ENCODE measurements around the gene CREB3.
A peak's percentile ranks its signal among the peaks of the same experiment; 100 is the strongest.

CREB3 gene, protein sequence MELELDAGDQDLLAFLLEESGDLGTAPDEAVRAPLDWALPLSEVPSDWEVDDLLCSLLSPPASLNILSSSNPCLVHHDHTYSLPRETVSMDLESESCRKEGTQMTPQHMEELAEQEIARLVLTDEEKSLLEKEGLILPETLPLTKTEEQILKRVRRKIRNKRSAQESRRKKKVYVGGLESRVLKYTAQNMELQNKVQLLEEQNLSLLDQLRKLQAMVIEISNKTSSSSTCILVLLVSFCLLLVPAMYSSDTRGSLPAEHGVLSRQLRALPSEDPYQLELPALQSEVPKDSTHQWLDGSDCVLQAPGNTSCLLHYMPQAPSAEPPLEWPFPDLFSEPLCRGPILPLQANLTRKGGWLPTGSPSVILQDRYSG

DNA sequence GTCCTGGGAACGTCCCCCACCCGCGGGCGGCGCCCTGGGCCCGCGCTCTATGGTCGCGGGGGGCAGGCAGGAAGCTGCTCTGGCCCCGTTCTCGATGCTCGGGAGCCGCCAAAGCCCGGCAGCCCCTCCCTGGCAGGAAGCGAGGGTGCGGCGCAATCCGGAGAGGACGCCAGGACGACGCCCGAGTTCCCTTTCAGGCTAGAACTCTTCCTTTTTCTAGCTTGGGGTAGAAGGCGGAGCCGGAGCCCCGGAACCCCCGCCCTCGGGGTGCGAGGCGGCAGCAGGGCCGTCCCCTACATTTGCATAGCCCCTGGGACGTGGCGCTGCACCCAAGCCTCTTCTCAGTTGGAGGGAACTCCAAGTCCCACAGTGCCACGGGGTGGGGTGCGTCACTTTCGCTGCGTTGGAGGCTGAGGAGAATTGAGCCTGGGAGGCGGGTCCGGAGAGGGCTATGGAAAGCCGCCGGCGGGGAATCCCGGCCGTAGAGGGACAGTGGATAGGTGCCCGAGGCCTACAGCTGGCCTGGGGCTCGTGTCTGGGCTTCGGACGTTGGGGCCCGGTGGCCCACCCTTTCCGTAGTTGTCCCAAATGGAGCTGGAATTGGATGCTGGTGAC lies at the start of gene CREB3, which contains the start of gene TLN1:
TSS of gene CREB3 (plus strand) at position 482 of the 615 bp plus-strand sequence. CDS start at position 589, 107 bp downstream.
TSS of gene TLN1 (minus strand) at position 11 of the 615 bp plus-strand sequence. CDS start 6,501 bp downstream, outside the sequence.
- TF ChIP-seq JUND (IDR thresholded peaks at IDR 0.05; ENCODE audit: low read depth): no peak
- in situ Hi-C loops (cut with HindIII; ENCODE audit: low pct_unique_long_range_greater_than_20kb, low sequenced_read_pairs): no loop called here
- peak; percentile 88 to 98 for DNase-seq (ENCODE audit: low read depth in 1 of 2, low spot score in 1 of 2)

DNA sequence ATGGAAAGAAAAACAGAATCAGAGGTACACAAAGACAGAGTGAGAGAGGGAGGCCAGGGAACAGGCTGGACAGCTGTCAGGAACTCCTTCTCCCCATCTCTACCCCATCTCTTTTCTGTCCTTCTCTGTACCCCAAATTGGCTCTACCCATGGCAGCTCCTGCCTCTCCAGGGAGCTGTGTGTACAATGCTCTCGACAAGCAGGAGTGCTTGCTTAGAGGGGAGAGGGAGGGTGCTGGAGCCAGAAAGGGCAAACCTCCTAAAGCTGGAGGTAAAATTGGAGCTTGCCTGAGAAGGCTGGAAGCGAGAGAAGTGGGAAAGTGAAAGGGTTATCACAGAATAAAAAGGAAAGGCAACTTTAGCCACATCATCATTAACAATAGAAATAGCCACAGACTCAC lies 49.1 kb upstream of the CREB3 start:
- no peak for DNase-seq (ENCODE audit: low read depth in 1 of 2, low spot score in 1 of 2)
- no peak for TF ChIP-seq JUND (IDR thresholded peaks at IDR 0.05; ENCODE audit: low read depth)
- in situ Hi-C loops (cut with HindIII; ENCODE audit: low pct_unique_long_range_greater_than_20kb, low sequenced_read_pairs): no loop called here

DNA sequence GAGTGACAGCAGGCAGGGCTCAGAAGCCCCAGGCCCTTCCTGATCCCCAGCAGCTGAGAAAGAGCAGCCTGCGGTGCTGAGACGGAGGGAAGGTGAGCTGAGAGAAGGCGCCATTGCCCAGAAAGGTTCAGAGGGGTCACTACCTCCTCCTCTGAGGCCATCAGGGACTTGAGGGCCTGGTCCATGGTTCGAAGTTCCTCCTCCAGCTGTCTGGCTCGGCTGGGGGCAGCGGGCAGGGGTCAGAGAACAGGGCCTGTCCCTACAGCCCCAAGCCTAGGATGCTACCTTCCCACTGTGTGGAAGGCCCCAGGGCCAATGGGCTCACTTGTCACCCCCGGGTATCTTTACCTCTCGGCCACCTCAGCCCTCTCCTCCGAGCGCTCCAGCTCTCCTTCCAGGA lies 47.5 kb upstream of the CREB3 start:
- in situ Hi-C loops (cut with HindIII; ENCODE audit: low pct_unique_long_range_greater_than_20kb, low sequenced_read_pairs): no loop called here
- no peak for DNase-seq (ENCODE audit: low read depth in 1 of 2, low spot score in 1 of 2)
- no peak for TF ChIP-seq JUND (IDR thresholded peaks at IDR 0.05; ENCODE audit: low read depth)

DNA sequence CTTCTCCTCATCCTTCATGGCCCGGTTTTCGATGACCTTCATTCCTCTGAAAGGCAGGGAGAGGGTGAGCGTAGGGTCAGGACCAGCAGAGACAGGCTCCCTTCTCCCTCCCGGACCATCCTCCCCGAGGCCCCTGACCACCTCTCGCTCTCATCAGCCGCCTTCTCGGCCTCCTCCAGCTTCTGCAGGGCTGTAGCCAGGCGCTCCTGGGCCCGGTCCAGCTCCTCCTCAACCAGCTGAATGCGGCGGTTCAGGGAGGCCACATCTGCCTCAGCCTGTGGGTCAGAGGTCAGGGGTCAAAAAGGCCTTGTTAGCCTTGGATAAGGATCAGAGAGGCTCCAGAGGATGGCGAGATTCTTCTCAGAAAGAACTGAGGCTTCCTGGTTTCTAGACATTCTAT lies 47.0 kb upstream of the CREB3 start:
- in situ Hi-C loops (cut with HindIII; ENCODE audit: low pct_unique_long_range_greater_than_20kb, low sequenced_read_pairs): no loop called here

DNA sequence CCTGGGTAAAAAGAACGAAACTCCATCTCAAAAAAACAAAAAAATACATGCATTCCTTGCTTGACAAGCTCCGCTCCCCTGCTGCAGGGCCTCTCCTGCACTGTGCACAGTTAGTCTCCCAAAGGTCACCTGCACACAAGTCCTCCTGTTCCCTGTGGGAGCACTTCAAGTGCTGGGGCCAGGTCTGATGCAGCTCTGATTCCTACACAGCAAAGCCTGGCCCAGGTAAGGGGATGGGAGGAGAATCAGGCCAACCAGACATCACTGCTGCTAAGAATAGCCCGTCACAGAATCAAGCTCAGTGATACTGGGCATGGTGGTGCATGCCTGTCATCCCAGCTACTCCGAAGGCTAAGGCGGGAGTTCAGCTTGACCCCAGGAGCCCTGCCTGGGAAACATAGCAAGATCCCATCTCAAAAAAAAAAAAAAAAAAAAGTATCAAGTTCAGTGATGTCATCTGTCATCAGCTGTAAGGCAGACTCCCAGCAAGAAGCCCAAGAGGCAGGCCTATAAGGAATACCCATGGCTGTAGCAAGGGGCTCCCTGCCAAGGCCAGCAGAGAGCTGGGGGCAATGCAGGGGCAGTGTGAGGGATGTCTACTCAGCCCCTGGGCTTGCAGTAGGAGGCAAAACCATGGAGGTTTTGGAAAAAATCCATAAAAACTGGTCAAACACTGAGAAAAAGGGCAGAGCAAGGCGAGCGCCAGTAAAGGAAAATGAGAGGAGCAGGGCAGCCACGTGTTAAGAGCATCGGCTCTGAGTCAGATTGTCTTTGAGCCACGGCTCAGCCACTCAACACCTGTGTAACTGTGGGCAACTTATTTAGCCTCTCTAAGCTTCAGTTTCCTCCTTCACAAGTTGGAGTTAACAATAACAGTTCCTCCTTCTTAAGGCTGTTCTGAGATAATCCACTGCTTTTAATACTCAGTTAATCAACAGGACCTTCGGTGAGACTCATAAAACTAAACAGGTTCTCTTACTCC lies 46.0 kb upstream of the CREB3 start:
- TF ChIP-seq JUND (IDR thresholded peaks at IDR 0.05; ENCODE audit: low read depth): no peak
- no peak for DNase-seq (ENCODE audit: low read depth in 1 of 2, low spot score in 1 of 2)
- in situ Hi-C loops (cut with HindIII; ENCODE audit: low pct_unique_long_range_greater_than_20kb, low sequenced_read_pairs): no loop called here

More for the DNA sequence above, 47.0 kb upstream of the CREB3 start:
- no peak for DNase-seq (ENCODE audit: low read depth in 1 of 2, low spot score in 1 of 2)
- no peak for TF ChIP-seq JUND (IDR thresholded peaks at IDR 0.05; ENCODE audit: low read depth)

DNA sequence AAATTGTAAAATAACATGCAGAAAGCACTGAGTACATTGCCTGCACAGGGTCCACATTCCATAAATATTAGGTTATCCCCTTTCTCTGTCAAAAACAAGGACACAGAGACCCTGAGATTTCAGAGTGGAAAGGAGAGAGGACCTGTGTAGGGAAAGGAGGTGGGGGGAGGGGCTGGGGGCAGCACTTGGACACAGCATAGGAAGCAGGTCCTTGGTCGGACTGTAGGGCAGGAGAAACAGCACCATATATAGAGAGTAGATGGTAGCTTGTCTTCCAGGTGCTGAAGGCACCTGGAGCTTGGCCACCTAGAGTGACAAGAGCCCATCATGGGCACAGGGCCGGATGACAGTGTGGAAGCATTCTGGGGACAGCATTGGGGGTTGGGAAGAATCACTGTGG lies 45.2 kb upstream of the CREB3 start:
- in situ Hi-C loops (cut with HindIII; ENCODE audit: low pct_unique_long_range_greater_than_20kb, low sequenced_read_pairs): no loop called here
- TF ChIP-seq JUND (IDR thresholded peaks at IDR 0.05; ENCODE audit: low read depth): no peak
- DNase-seq (ENCODE audit: low read depth in 1 of 2, low spot score in 1 of 2): no peak

DNA sequence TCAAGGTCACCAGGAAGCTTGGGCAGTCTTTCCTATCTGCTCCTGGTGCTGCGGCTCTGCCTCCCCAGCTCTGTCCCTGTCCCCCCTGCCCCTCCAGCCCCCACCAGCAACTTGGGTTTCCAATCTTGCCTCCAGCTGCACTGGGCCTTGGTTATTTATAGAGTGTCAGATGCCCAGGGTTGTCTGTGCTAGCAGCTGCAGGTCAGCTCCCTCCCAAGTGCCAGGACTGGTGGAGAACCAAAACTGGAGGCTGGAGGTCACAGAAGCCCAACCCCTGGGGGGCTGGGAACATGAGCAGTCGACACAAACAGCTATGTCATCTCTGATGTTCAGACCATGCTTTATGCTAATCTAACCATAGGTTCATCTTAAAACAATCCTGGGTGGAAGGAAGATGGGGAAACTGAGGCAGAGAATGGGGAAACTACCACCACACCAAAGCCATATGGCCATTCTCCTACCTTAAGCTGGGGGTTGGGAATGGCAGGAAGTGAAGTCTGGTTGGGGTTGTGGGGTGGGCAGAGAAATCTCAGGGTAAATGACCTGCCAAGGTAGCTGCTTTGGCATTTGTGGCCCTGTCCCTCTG lies 44.4 kb upstream of the CREB3 start:
- DNase-seq (ENCODE audit: low read depth in 1 of 2, low spot score in 1 of 2): no peak
- TF ChIP-seq JUND (IDR thresholded peaks at IDR 0.05; ENCODE audit: low read depth): no peak
- in situ Hi-C loops (cut with HindIII; ENCODE audit: low pct_unique_long_range_greater_than_20kb, low sequenced_read_pairs): no loop called here

DNA sequence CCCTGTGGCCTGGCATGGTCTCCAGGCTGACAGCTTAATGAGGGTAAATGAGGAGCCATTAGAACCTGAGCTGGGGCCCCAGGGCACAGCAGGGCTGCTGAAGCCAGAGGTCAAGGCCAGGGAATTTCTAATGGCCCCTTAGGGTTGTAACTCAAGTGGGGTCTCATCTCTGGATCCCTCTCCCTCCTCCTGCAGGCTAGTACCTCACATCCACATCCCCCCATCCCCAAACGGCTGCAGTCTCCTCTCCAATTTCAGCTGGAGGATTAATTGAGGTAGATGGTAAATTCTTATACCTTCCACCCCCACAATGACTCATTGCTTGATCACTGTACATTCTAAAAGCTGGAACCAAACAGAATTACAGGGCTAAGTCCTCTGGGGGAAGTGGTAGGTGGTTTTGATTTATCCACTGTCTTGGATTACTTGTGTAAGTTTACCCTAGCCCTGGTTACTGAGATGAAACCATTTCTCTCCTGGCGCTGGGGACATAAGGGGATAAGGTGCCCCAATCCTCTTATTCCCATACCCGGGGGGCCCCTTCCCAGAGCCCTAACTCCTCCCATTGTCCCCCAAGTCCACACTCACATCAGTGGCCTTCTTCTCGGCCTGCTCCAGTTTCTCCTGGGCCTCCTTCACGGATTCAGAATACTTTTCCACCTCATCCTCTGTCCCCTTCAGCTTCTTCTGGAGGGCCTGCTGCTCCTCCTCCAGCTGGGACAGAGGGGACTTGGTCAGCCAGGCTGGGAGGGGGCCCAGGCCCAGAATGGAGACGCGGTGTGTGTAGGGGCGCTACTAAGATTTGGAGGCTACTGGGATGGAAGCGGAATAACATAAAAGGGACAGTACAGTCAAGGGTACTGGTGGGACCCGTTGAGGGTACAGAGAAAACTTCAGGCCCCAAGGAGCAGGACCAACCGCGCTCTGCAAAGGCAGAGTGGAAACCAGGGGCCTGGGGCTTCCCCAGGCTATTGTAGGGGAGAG lies 43.6 kb upstream of the CREB3 start:
- TF ChIP-seq JUND (IDR thresholded peaks at IDR 0.05; ENCODE audit: low read depth): no peak
- no peak for DNase-seq (ENCODE audit: low read depth in 1 of 2, low spot score in 1 of 2)
- in situ Hi-C loops (cut with HindIII; ENCODE audit: low pct_unique_long_range_greater_than_20kb, low sequenced_read_pairs): no loop called here

DNA sequence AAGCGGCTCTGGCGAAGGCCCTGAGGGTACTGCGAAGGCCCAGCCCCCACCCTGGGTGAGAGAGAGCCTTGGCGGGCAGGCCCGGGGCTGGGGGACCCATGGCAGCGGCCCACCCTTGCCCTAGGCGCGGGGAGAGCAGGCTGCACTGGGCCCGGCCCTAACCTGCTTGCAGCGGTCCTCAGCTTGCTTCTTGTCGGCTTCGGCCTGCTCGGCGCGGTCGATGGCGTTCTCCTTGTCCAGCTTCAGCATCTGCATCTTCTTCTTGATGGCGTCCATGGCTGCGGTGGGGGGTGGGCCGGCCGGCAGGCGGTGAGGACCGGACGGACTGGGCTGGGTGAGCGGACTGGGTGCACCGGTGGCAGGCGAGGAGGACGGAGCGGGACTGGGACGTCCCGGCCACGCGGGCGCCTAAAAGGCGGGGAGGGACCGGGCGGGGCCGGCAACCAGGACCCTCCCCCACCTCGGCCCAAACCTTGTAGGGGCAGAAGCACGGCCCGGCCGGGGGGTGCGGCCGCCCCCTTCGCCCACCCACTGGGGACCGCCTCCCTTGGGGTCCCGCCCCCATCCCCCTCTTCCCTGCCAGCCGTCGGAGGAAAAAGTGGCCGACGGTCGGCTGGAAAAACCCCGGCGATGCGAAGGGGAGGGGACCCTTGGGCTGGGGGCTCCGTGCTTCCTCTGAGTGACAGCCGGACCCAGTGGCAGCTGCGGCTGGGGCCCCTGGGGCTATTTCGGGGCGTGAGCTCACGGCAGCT lies 42.7 kb upstream of the CREB3 start, which contains the start of gene TPM2:
TSS of gene TPM2 (minus strand) at position 384 of the 752 bp plus-strand sequence. CDS start at position 276, 108 bp downstream.
- in situ Hi-C loops (cut with HindIII; ENCODE audit: low pct_unique_long_range_greater_than_20kb, low sequenced_read_pairs): no loop called here
- TF ChIP-seq JUND (IDR thresholded peaks at IDR 0.05; ENCODE audit: low read depth): no peak
- no peak for DNase-seq (ENCODE audit: low read depth in 1 of 2, low spot score in 1 of 2)

DNA sequence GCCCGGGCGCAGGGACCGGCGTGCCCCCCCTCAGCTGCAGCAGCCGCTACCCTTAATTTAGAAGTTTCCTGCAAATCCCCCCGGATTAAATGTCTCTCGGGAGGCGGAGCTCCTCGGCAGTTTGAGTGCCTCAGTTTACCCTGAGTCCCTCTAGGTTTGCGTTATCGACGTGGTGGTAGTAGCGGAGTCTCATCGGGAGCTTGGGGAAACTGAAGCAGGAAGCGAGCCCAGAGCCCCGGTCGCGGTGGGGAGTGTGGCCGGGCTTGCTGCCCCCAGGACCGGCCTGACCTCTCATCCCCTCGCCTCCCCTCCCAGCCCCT lies 42.2 kb upstream of the CREB3 start:
- no peak for TF ChIP-seq JUND (IDR thresholded peaks at IDR 0.05; ENCODE audit: low read depth)
- in situ Hi-C loops (cut with HindIII; ENCODE audit: low pct_unique_long_range_greater_than_20kb, low sequenced_read_pairs): no loop called here
- no peak for DNase-seq (ENCODE audit: low read depth in 1 of 2, low spot score in 1 of 2)

Data from T47D (cell line).